NCI-H82 treated with DMSO at 0.1 percent for 48 hours (cell line): ENCODE measurements around the gene CCBE1.

ENCODE experiments used
- DNase-seq: peaks from one replicate; lab custom pipeline; 2025; ENCODE audit not compliant: unreplicated experiment; lab: John Stamatoyannopoulos, UW

The CCBE1 gene

GRCh38 chr18:59459369-59460071 lies 237.7 kb downstream of the CCBE1 start:
- DNase-seq: peak; percentile 13

GRCh38 chr18:59458575-59458974 lies 238.6 kb downstream of the CCBE1 start:
- DNase-seq: no peak

DNA sequence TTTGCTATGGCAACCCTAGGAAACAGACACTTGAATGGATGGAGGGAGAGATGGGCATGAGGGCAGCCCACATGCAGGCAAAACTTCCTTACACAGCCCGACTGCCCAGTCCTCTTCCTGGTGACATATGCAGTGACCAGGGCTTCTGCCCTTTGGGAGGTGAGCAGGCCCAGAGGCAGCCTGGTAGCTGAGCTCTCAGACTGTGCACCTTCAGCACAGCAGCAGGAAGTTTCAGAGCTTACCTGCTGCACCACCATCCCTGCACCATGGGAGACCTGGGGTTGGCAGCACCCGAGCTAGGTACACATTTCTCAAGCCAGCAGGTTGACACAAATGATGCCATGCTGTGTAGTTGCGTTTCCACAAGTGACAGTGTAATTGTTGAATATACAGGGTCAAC lies 240.6 kb downstream of the CCBE1 start:
- no peak for DNase-seq

GRCh38 chr18:59455728-59456276 lies 241.4 kb downstream of the CCBE1 start:
- no peak for DNase-seq

DNA sequence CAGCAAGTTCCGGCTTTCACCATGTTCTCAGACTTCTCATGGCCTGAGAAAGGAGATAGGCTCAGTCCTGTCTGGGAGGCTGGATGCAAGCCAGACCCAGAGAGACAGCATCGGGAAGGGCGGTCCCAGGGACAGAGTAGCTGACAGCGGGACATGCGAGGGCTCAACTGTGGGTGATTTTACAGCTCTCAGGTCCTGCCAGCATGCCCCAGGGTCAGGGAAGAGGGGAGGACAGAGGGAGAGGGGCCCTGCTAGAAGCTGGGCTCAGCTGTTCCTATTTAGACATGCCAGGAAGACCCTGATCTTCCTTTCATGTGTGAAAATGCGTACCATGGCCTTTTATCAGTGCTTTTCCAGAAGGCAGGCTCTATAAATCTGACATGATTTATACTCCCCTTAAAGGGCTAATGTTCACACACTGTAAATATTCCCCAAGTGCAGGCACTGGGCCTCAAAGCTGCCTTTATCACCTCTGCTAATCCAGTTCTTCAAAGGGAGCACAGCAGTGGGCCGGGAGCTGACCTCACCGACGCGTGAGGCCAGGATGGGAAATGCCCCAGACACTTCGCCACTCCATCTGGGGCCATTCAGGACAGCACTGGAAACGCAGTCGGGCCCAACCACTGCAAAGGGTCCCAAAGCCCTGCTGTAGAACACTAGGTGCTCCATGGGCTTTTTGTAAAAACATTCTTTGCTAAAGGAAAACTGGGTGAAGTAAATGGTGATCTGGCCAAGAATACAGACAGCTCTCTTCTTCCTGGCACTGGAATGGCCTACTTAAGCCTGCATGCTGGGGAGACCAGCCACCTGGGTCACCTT lies 242.1 kb downstream of the CCBE1 start:
- peak; percentile 10 for DNase-seq

DNA sequence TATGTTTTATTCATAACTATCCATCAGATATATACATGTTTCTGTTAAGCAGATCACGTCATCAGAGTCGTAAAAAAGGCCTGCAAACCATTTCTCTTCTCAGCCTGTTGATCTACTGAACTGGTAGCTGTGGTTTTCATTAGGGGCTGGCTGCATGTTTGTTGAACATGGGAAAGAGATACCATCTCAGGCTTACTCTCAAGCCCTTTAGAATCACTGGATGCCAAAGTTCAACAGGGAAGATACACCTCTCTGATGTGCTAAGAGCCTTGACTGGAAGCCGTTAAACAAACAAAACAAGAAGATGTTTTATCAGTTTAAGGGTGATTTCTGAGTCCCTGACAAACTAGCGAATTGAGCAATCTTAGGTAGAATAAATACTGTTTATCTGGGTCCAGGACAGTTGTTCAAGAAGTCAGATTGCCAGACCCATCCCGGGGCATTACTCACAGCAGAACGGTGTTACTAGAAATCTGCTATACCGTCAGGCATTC lies 243.7 kb downstream of the CCBE1 start:
- DNase-seq: no peak

DNA sequence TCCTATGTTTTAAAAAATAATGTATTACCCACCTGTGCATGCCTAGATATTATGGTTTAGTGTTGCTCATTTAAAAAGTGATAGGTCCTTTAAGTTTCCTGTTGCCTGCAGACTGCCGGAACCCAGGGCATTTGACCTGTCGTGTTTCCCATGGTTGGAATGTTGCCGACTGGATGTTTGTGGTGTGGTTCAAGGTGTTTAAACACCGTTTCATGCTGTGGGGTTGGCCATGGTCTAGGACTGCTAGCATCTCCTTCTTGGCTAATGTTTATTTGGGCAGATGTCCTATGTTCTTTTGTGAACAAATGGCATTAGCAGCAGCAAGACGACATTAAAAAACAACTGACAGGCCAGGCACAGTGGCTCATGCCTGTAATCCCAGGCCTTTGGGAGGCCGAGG lies 245.3 kb downstream of the CCBE1 start:
- DNase-seq: no peak

DNA sequence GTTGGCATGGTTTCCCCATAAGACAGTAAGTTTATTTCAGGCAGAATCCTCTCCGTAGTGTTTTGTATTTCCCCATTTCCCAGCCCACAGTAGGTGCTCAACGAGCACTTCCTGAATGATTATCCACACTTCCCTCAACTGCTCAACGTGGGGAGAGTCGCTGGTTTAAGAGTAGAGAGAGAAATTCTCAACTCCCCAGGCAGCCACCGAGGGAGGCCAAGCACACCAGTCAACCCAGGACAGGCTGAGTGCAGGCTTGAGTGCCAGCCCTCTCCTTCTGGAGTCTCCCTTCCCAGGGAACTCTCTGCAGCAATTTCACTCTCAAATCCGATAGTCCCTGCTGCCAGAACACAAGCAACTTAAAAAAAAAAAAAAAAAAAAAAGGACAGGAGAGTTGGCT lies 246.2 kb downstream of the CCBE1 start:
- no peak for DNase-seq

GRCh38 chr18:59448546-59448945 lies 248.7 kb downstream of the CCBE1 start:
- no peak for DNase-seq

DNA sequence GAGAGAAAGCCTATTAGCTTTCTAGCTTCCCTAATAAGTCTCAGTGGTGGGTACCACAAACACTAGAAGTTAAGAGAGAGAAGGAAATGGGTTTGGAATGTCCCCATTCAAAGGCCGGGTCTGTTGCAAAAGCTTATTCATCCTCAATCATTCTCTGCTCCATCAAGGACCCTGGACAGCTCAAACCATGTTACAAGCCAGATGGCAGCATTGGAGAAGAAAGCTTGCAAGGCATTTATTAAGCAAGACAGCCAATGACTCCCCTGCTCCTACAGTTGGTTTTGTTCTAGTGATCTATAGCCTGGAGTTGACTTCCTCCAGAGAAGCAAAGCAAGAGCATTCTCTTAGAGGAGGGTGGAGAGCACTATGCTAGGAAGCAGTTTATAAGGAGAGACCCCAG lies 251.2 kb downstream of the CCBE1 start:
- DNase-seq: no peak

GRCh38 chr18:59437851-59438569 lies 259.2 kb downstream of the CCBE1 start:
- DNase-seq: no peak

- DNase-seq: no peak
These were observed 264.2 kb downstream of the CCBE1 start for GRCh38 chr18:59432803-59433597.

DNA sequence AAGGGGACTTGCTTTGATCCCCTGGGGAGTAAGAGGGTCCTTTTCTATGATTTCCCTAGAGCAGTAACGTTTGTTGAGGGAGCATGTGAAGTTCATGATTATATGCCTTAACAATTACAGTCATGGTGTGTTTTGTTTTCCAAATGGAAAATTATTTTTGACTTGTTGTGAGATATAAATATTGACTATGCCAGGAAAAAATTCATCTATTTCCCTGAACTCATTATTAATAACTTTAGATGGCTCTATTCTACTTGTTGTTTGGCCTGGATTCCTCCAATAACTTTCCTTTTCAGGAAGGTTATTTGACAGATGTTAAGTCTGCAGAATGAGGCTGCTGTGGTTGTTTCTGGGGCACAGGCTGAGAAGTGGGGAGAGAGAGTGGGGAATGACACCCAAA lies 266.1 kb downstream of the CCBE1 start:
- DNase-seq: no peak

- no peak for DNase-seq
These were observed 267.6 kb downstream of the CCBE1 start for GRCh38 chr18:59429608-59430007.

- no peak for DNase-seq
These were observed 269.2 kb downstream of the CCBE1 start for GRCh38 chr18:59428018-59428417.

DNA sequence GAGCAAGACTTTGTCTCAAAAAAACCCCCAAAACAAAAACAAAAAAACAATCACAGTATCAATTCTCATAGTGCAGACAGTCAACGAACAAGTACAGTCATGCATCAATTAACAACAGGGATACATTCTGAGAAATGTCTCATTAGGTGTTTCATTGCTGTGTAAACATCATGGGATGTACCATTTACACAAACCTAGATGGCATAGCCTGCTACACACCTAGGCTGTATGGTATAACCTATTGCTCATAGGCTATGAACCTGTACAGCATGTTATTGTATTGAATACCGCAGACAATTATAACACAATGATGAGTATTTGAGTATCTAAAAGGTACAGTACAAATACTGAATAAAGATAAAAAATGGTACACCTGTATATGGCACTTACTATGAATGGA lies 270.4 kb downstream of the CCBE1 start:
- DNase-seq: no peak

DNA sequence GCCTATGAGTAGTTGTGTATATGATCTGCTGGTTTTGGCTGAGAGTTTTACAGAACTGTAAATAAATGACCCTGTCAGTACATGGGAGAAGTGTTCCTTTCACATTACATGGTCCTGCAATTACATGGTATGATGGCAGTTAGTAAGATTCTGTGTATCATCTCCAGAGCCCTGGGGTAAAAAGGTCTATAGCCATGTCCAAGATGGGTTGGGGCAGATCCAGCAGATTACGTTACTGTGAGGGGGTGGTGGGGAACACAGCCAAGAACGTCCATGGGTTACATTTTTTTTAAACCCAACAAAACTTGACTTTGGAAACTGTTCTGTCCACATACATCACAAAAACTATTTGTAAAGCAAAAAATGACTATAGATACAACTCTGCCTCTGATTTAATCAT lies 274.0 kb downstream of the CCBE1 start:
- no peak for DNase-seq

DNA sequence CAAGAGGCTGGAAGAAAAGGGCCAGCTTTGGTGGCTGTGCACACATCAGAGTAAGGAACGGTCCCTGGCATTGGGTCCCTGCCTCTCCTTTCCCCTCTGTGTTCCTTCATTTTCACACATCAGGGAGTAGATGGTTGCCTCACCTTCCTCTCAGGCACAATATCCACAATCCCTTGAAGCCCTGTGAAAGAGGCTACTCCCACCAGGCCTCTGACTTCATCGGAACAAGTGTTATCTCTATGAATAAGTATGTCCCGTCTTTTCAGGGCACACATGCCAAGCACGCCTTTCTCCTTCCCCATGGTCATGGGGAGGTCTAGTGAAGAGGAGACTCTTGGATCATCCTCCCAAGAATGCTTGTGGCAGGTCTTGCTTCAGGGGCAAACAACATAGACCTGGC lies 277.0 kb downstream of the CCBE1 start:
- DNase-seq: no peak

DNA sequence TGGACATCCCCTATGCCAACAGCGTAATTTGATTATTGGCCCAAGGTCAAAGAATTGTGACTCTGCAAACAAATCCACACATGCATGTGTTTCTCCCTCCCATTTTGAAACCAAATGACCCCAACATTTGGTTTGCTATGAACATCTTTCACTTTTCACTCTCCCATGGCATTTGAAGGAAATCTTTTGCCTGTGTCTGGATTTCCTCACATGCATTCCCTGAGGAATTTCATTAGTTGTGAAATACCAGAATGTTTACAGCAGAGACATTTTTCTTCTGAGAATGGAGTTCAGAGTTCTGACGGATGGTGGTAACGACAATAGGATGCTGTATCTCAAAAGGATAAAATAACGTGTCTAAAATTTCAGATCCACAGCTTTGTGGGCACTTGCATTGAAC lies 277.8 kb downstream of the CCBE1 start:
- no peak for DNase-seq

GRCh38 chr18:59416818-59417217 lies 280.4 kb downstream of the CCBE1 start:
- no peak for DNase-seq
